Measurements from ENCODE around the gene MYOD1.

MYOD1 gene

GRCh38 chr11:17719028-17719937 lies at the start of gene MYOD1:
MYOD1 (plus strand) TSS chr11:17719571; CDS start chr11:17719783, 212 bp downstream.
- no peak within 1 kb of the TSS for H3K9ac ChIP-seq (ENCODE audit: low read depth in 1 of 2, low read length in 2 of 2)
- H3K27me3 ChIP-seq (ENCODE audit: control insufficient read depth in 2 of 2, insufficient read depth in 2 of 2, low read length in 2 of 2): peaks cover 47 to 49% of the 10 kb centered on the region in 2 donors
- no peaks in the 10 kb centered on the region for H3K4me1 ChIP-seq (ENCODE audit: control insufficient read depth in 2 of 2, insufficient read depth in 2 of 2, low read length in 2 of 2)
- no peaks in the 10 kb centered on the region for H3K36me3 ChIP-seq (ENCODE audit: control insufficient read depth in 2 of 2, insufficient read depth in 2 of 2, low read length in 2 of 2)
- no peak within 1 kb of the TSS for H3K4me3 ChIP-seq (ENCODE audit: low read length in 2 of 2)
- no peak within 1 kb of the TSS for H3K27ac ChIP-seq (ENCODE audit: low read depth in 2 of 2, low read length in 2 of 2)
- no peaks in the 10 kb centered on the region for H3K9me3 ChIP-seq (ENCODE audit: control insufficient read depth in 2 of 2, low read length in 2 of 2)

GRCh38 chr11:17672469-17672868 lies 46.9 kb upstream of the MYOD1 start:
- H3K9me3 ChIP-seq (ENCODE audit: control insufficient read depth in 2 of 2, low read length in 2 of 2): no peaks in the 10 kb centered on the region
- peaks cover 0 to 5% of the 10 kb centered on the region in 2 donors for H3K27me3 ChIP-seq (ENCODE audit: control insufficient read depth in 2 of 2, insufficient read depth in 2 of 2, low read length in 2 of 2)
- no peak overlapping the region for H3K4me3 ChIP-seq (ENCODE audit: low read length in 2 of 2)

GRCh38 chr11:17673951-17674350 lies 45.4 kb upstream of the MYOD1 start:
- Histone ChIP-seq H3K9ac (ENCODE audit: low read depth in 1 of 2, low read length in 2 of 2) (no peak overlapping the region), H3K4me1 (ENCODE audit: control insufficient read depth in 2 of 2, insufficient read depth in 2 of 2, low read length in 2 of 2) (no peaks in the 10 kb centered on the region), H3K4me3 (ENCODE audit: low read length in 2 of 2) (no peak overlapping the region), H3K36me3 (ENCODE audit: control insufficient read depth in 2 of 2, insufficient read depth in 2 of 2, low read length in 2 of 2) (no peaks in the 10 kb centered on the region), H3K9me3 (ENCODE audit: control insufficient read depth in 2 of 2, low read length in 2 of 2) (no peaks in the 10 kb centered on the region), H3K27me3 (ENCODE audit: control insufficient read depth in 2 of 2, insufficient read depth in 2 of 2, low read length in 2 of 2) (peaks cover 0 to 5% of the 10 kb centered on the region in 2 donors), H3K27ac (ENCODE audit: low read depth in 2 of 2, low read length in 2 of 2) (no peak overlapping the region)

More at GRCh38 chr11:17672469-17672868, 46.9 kb upstream of the MYOD1 start:
- H3K27ac ChIP-seq (ENCODE audit: low read depth in 2 of 2, low read length in 2 of 2): no peak overlapping the region
- H3K9ac ChIP-seq (ENCODE audit: low read depth in 1 of 2, low read length in 2 of 2): no peak overlapping the region
- H3K36me3 ChIP-seq (ENCODE audit: control insufficient read depth in 2 of 2, insufficient read depth in 2 of 2, low read length in 2 of 2): no peaks in the 10 kb centered on the region
- H3K4me1 ChIP-seq (ENCODE audit: control insufficient read depth in 2 of 2, insufficient read depth in 2 of 2, low read length in 2 of 2): no peaks in the 10 kb centered on the region

- no peak overlapping the region for H3K27ac ChIP-seq (ENCODE audit: low read depth in 2 of 2, low read length in 2 of 2)
- H3K4me3 ChIP-seq (ENCODE audit: low read length in 2 of 2): no peak overlapping the region
- no peaks in the 10 kb centered on the region for H3K4me1 ChIP-seq (ENCODE audit: control insufficient read depth in 2 of 2, insufficient read depth in 2 of 2, low read length in 2 of 2)
- no peak overlapping the region for H3K9ac ChIP-seq (ENCODE audit: low read depth in 1 of 2, low read length in 2 of 2)
- no peaks in the 10 kb centered on the region for H3K36me3 ChIP-seq (ENCODE audit: control insufficient read depth in 2 of 2, insufficient read depth in 2 of 2, low read length in 2 of 2)
- H3K9me3 ChIP-seq (ENCODE audit: control insufficient read depth in 2 of 2, low read length in 2 of 2): no peaks in the 10 kb centered on the region
- H3K27me3 ChIP-seq (ENCODE audit: control insufficient read depth in 2 of 2, insufficient read depth in 2 of 2, low read length in 2 of 2): peaks cover 0 to 3% of the 10 kb centered on the region in 2 donors
These were observed 36.5 kb upstream of the MYOD1 start for GRCh38 chr11:17682848-17683247.

- no peak overlapping the region for H3K9ac ChIP-seq (ENCODE audit: low read depth in 1 of 2, low read length in 2 of 2)
- no peak overlapping the region for H3K27ac ChIP-seq (ENCODE audit: low read depth in 2 of 2, low read length in 2 of 2)
- peaks cover 0 to 3% of the 10 kb centered on the region in 2 donors for H3K27me3 ChIP-seq (ENCODE audit: control insufficient read depth in 2 of 2, insufficient read depth in 2 of 2, low read length in 2 of 2)
- H3K9me3 ChIP-seq (ENCODE audit: control insufficient read depth in 2 of 2, low read length in 2 of 2): no peaks in the 10 kb centered on the region
- H3K4me1 ChIP-seq (ENCODE audit: control insufficient read depth in 2 of 2, insufficient read depth in 2 of 2, low read length in 2 of 2): no peaks in the 10 kb centered on the region
- H3K36me3 ChIP-seq (ENCODE audit: control insufficient read depth in 2 of 2, insufficient read depth in 2 of 2, low read length in 2 of 2): no peaks in the 10 kb centered on the region
- H3K4me3 ChIP-seq (ENCODE audit: low read length in 2 of 2): no peak overlapping the region
These were observed 35.8 kb upstream of the MYOD1 start for GRCh38 chr11:17683377-17684161.

- Histone ChIP-seq H3K4me3 (ENCODE audit: low read length in 2 of 2) (no peak overlapping the region), H3K9me3 (ENCODE audit: control insufficient read depth in 2 of 2, low read length in 2 of 2) (no peaks in the 10 kb centered on the region), H3K27me3 (ENCODE audit: control insufficient read depth in 2 of 2, insufficient read depth in 2 of 2, low read length in 2 of 2) (peaks cover under 1 to 3% of the 10 kb centered on the region in 2 donors), H3K36me3 (ENCODE audit: control insufficient read depth in 2 of 2, insufficient read depth in 2 of 2, low read length in 2 of 2) (no peaks in the 10 kb centered on the region), H3K9ac (ENCODE audit: low read depth in 1 of 2, low read length in 2 of 2) (no peak overlapping the region), H3K27ac (ENCODE audit: low read depth in 2 of 2, low read length in 2 of 2) (no peak overlapping the region), H3K4me1 (ENCODE audit: control insufficient read depth in 2 of 2, insufficient read depth in 2 of 2, low read length in 2 of 2) (no peaks in the 10 kb centered on the region)
These were observed 34.8 kb upstream of the MYOD1 start for GRCh38 chr11:17684550-17684949.

- Histone ChIP-seq H3K4me1 (ENCODE audit: control insufficient read depth in 2 of 2, insufficient read depth in 2 of 2, low read length in 2 of 2) (no peaks in the 10 kb centered on the region), H3K27ac (ENCODE audit: low read depth in 2 of 2, low read length in 2 of 2) (no peak overlapping the region), H3K27me3 (ENCODE audit: control insufficient read depth in 2 of 2, insufficient read depth in 2 of 2, low read length in 2 of 2) (peaks cover 2 to 7% of the 10 kb centered on the region in 2 donors), H3K36me3 (ENCODE audit: control insufficient read depth in 2 of 2, insufficient read depth in 2 of 2, low read length in 2 of 2) (no peaks in the 10 kb centered on the region), H3K4me3 (ENCODE audit: low read length in 2 of 2) (no peak overlapping the region), H3K9ac (ENCODE audit: low read depth in 1 of 2, low read length in 2 of 2) (no peak overlapping the region), H3K9me3 (ENCODE audit: control insufficient read depth in 2 of 2, low read length in 2 of 2) (no peaks in the 10 kb centered on the region)
These were observed 33.0 kb upstream of the MYOD1 start for GRCh38 chr11:17686231-17686980.

GRCh38 chr11:17687946-17688670 lies 31.3 kb upstream of the MYOD1 start:
- Histone ChIP-seq H3K9ac (ENCODE audit: low read depth in 1 of 2, low read length in 2 of 2) (no peak overlapping the region), H3K4me1 (ENCODE audit: control insufficient read depth in 2 of 2, insufficient read depth in 2 of 2, low read length in 2 of 2) (no peaks in the 10 kb centered on the region), H3K4me3 (ENCODE audit: low read length in 2 of 2) (no peak overlapping the region), H3K27ac (ENCODE audit: low read depth in 2 of 2, low read length in 2 of 2) (no peak overlapping the region), H3K9me3 (ENCODE audit: control insufficient read depth in 2 of 2, low read length in 2 of 2) (no peaks in the 10 kb centered on the region), H3K27me3 (ENCODE audit: control insufficient read depth in 2 of 2, insufficient read depth in 2 of 2, low read length in 2 of 2) (peaks cover 2 to 13% of the 10 kb centered on the region in 2 donors), H3K36me3 (ENCODE audit: control insufficient read depth in 2 of 2, insufficient read depth in 2 of 2, low read length in 2 of 2) (no peaks in the 10 kb centered on the region)

- Histone ChIP-seq H3K9me3 (ENCODE audit: control insufficient read depth in 2 of 2, low read length in 2 of 2) (no peaks in the 10 kb centered on the region), H3K27me3 (ENCODE audit: control insufficient read depth in 2 of 2, insufficient read depth in 2 of 2, low read length in 2 of 2) (peaks cover 15 to 26% of the 10 kb centered on the region in 2 donors), H3K4me3 (ENCODE audit: low read length in 2 of 2) (no peak overlapping the region), H3K9ac (ENCODE audit: low read depth in 1 of 2, low read length in 2 of 2) (no peak overlapping the region), H3K27ac (ENCODE audit: low read depth in 2 of 2, low read length in 2 of 2) (no peak overlapping the region), H3K36me3 (ENCODE audit: control insufficient read depth in 2 of 2, insufficient read depth in 2 of 2, low read length in 2 of 2) (no peaks in the 10 kb centered on the region), H3K4me1 (ENCODE audit: control insufficient read depth in 2 of 2, insufficient read depth in 2 of 2, low read length in 2 of 2) (no peaks in the 10 kb centered on the region)
These were observed 27.8 kb upstream of the MYOD1 start for GRCh38 chr11:17691550-17691949.

Measured in mucosa of rectum (tissue), 2 donors.